Stimulated activated CD4-positive, alpha-beta T cell treated with anti-CD3 and anti-CD28 coated beads, TNF-alpha, amount 100 ng/mL, for 48 hours (primary cell): ENCODE data around the gene SLC43A2.
"Not testable (repeated sequence)": the region's sequence is repeated elsewhere in the genome, so short reads cannot be mapped to it uniquely, and the experiment has no call there.

ENCODE experiments used
- DNase-seq, 3 donors: peaks; one replicate each; pipeline ENCODE4 v3.0.0-alpha.2; 2020; ENCODE audit warnings: low read depth in 3 of 3

The SLC43A2 gene

GRCh38 chr17:1590029-1590746 lies 38.4 kb downstream of the SLC43A2 start:
- DNase-seq = no peak

- DNase-seq = no peak
Observed at GRCh38 chr17:1588821-1589585, 39.6 kb downstream of the SLC43A2 start.

- no peak for DNase-seq
Observed at GRCh38 chr17:1584167-1584566, 44.5 kb downstream of the SLC43A2 start.

GRCh38 chr17:1583556-1583955 lies 45.1 kb downstream of the SLC43A2 start:
- no peak for DNase-seq

- DNase-seq = no peak
Observed at GRCh38 chr17:1582374-1582773, 46.3 kb downstream of the SLC43A2 start.

GRCh38 chr17:1580979-1581676 lies 47.5 kb downstream of the SLC43A2 start:
- DNase-seq = no peak

GRCh38 chr17:1578029-1578428 lies 50.6 kb downstream of the SLC43A2 start:
- no peak for DNase-seq

GRCh38 chr17:1577583-1578013 lies 51.0 kb downstream of the SLC43A2 start:
- DNase-seq = no peak

- DNase-seq = no peak
Observed at GRCh38 chr17:1577182-1577581, 51.5 kb downstream of the SLC43A2 start.

- DNase-seq = no peak
Observed at GRCh38 chr17:1576500-1576899, 52.1 kb downstream of the SLC43A2 start.

- DNase-seq = no peak
Observed at GRCh38 chr17:1574697-1575471, 53.8 kb downstream of the SLC43A2 start.

- DNase-seq = peak; percentile 48 to 74 (median 62)
Observed at GRCh38 chr17:1573932-1574696, 54.5 kb downstream of the SLC43A2 start.

- not testable (repeated sequence) for DNase-seq
Observed at GRCh38 chr17:1572646-1573045, 56.0 kb downstream of the SLC43A2 start.

- DNase-seq = no peak
Observed at GRCh38 chr17:1571341-1571704, 57.3 kb downstream of the SLC43A2 start.

GRCh38 chr17:1568950-1569810 lies 59.5 kb downstream of the SLC43A2 start:
- no peak for DNase-seq

- peak in 2 of 3 donors; percentile 21 for DNase-seq
Observed at GRCh38 chr17:1566505-1567199, 62.0 kb downstream of the SLC43A2 start.

GRCh38 chr17:1565877-1566276 lies 62.8 kb downstream of the SLC43A2 start:
- no peak for DNase-seq

GRCh38 chr17:1563786-1564613 lies 64.6 kb downstream of the SLC43A2 start:
- no peak for DNase-seq

GRCh38 chr17:1563471-1563785 lies 65.2 kb downstream of the SLC43A2 start:
- not testable (repeated sequence) for DNase-seq
